Naive B cell (primary cell): ENCODE results near the gene CDH8. TPM values are rescaled to one million over a fixed set of nuclear protein-coding genes. Genes with fewer than 3 reads are reported as not detected.

ENCODE experiments used
- ATAC-seq, 2 donors: fragments of 150-1000 bp; cut with Tn5 transposase; 2 replicates each; pipeline ENCODE4 v1.10.0; 2021; ENCODE audit warnings: low read depth in 2 of 2, mild to moderate bottlenecking in 2 of 2, moderate library complexity in 2 of 2
- DNase-seq: peaks from one replicate; pipeline ENCODE4 v3.0.0; 2022
- H3K27ac Mint-ChIP-seq, 6 donors: one replicate each; pipeline ENCODE4 v1.8.0; 2020 to 2022; ENCODE audit warnings: mild to moderate bottlenecking in 6 of 6, mixed read lengths in 6 of 6, moderate library complexity in 5 of 6, inconsistent platforms in 2 of 6
- H3K27me3 Mint-ChIP-seq, 3 donors: one replicate each; pipeline ENCODE4 v1.8.0; 2021 to 2022; ENCODE audit warnings: mixed read lengths in 3 of 3, mild to moderate bottlenecking in 1 of 3
- H3K36me3 Mint-ChIP-seq, 2 donors: one replicate each; pipeline ENCODE4 v1.8.0; 2020 to 2022; ENCODE audit warnings: mixed read lengths in 2 of 2, inconsistent platforms in 1 of 2, mild to moderate bottlenecking in 1 of 2
- H3K4me1 Mint-ChIP-seq, 3 donors: one replicate each; pipeline ENCODE4 v1.8.0; 2020 to 2022; ENCODE audit warnings: mixed read lengths in 3 of 3, inconsistent platforms in 1 of 3, mild to moderate bottlenecking in 1 of 3, moderate library complexity in 1 of 3
- H3K4me3 Mint-ChIP-seq, 8 donors: one replicate each; pipeline ENCODE4 v1.8.0; 2020 to 2022; ENCODE audit warnings: mild to moderate bottlenecking in 8 of 8, mixed read lengths in 8 of 8, moderate library complexity in 8 of 8, inconsistent platforms in 2 of 8
- H3K9me3 Mint-ChIP-seq, 7 donors: one replicate each; pipeline ENCODE4 v1.8.0; 2020 to 2022; ENCODE audit warnings: mixed read lengths in 7 of 7, mild to moderate bottlenecking in 5 of 7, inconsistent platforms in 2 of 7, moderate library complexity in 1 of 7
- polyA plus RNA-seq, 6 donors: library from polyadenylated mRNA; unstranded; fragments of 300-500 nt; fragmentation: Illumina TruSeq; gene quantifications; one replicate each; pipeline ENCODE4 v1.2.3, GENCODE V29; 2021; ENCODE audit warnings: low read depth in 6 of 6

CDH8 gene
- polyA plus RNA-seq, 6 donors from 2014 or later: not detected

- Mint-ChIP-seq H3K4me1 (no peaks in the 10 kb centered on the region), H3K4me3 (no peak overlapping the region), H3K27me3 (no peaks in the 10 kb centered on the region), H3K36me3 (no peaks in the 10 kb centered on the region), H3K9me3 (peaks cover 0 to 6% (median 2%) of the 10 kb centered on the region in 7 donors), H3K27ac (no peak overlapping the region)
- DNase-seq: no peak
- ATAC-seq: no peak
Measured at GRCh38 chr16:61901689-61902088, 134.5 kb downstream of the CDH8 start.

GRCh38 chr16:61900482-61900881 lies 135.8 kb downstream of the CDH8 start:
- Mint-ChIP-seq H3K36me3 (no peaks in the 10 kb centered on the region), H3K4me3 (no peak overlapping the region), H3K27ac (no peak overlapping the region), H3K4me1 (no peaks in the 10 kb centered on the region), H3K27me3 (no peaks in the 10 kb centered on the region), H3K9me3 (peaks cover 0 to 4% (median 2%) of the 10 kb centered on the region in 7 donors)
- ATAC-seq: no peak
- no peak for DNase-seq

DNA sequence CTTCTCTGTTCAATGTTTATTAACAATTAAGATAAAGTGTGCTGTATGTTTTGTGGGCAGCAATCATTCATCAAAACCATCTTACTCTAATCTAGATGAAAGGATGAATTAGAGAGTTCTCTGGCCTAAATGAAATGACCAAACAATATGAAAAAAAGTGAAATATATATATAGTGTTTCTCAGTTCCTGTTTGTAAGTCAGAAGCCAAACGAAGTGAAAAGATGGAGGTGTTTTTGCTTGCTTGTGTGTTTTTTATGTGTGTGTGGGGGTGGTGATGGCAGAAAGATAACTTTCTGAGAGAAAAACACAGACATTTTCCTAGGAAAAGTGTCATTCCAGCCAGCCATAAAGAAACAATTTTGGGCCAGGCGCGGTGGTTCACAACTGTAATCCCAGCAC lies 138.6 kb downstream of the CDH8 start:
- H3K4me1 Mint-ChIP-seq: no peaks in the 10 kb centered on the region
- no peak overlapping the region for H3K27ac Mint-ChIP-seq
- no peak for ATAC-seq
- no peak overlapping the region for H3K4me3 Mint-ChIP-seq
- no peaks in the 10 kb centered on the region for H3K36me3 Mint-ChIP-seq
- no peaks in the 10 kb centered on the region for H3K27me3 Mint-ChIP-seq
- peaks cover 0 to 5% (median 2%) of the 10 kb centered on the region in 7 donors for H3K9me3 Mint-ChIP-seq
- DNase-seq: no peak

GRCh38 chr16:61892531-61892930 lies 143.7 kb downstream of the CDH8 start:
- Mint-ChIP-seq H3K36me3 (no peaks in the 10 kb centered on the region), H3K27me3 (no peaks in the 10 kb centered on the region), H3K27ac (no peak overlapping the region), H3K9me3 (peaks cover 0 to 8% (median 3%) of the 10 kb centered on the region in 7 donors), H3K4me1 (no peaks in the 10 kb centered on the region), H3K4me3 (no peak overlapping the region)
- DNase-seq (no peak), ATAC-seq (no peak)

DNA sequence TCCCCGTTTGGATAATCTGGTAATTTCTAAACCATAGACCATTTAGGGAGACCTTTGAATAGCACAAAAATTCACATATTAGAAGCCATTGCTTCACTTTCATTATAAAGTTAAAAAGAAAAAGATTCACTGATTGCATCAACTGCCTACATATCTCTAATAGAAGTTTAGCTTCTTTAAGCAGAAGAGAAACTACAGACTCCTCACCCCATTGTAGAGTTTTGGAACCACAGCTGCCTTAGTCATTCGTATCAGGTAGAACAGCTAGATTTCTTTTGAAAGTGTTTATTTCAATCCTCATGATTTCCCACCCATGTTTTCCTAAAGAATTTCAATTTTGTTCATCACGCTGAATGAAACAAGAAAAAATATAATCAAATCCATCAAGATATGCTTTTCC lies 144.8 kb downstream of the CDH8 start:
- H3K4me1 Mint-ChIP-seq: no peaks in the 10 kb centered on the region
- DNase-seq (no peak), ATAC-seq (no peak)
- no peaks in the 10 kb centered on the region for H3K36me3 Mint-ChIP-seq
- no peak overlapping the region for H3K27ac Mint-ChIP-seq
- H3K9me3 Mint-ChIP-seq: peaks cover 0 to 10% (median 5%) of the 10 kb centered on the region in 7 donors
- no peaks in the 10 kb centered on the region for H3K27me3 Mint-ChIP-seq
- H3K4me3 Mint-ChIP-seq: no peak overlapping the region

GRCh38 chr16:61890386-61890785 lies 145.9 kb downstream of the CDH8 start:
- Mint-ChIP-seq H3K27ac (no peak overlapping the region), H3K9me3 (peaks cover 0 to 10% (median 4%) of the 10 kb centered on the region in 7 donors), H3K27me3 (no peaks in the 10 kb centered on the region), H3K4me3 (no peak overlapping the region), H3K36me3 (no peaks in the 10 kb centered on the region), H3K4me1 (no peaks in the 10 kb centered on the region)
- ATAC-seq: no peak
- no peak for DNase-seq

DNA sequence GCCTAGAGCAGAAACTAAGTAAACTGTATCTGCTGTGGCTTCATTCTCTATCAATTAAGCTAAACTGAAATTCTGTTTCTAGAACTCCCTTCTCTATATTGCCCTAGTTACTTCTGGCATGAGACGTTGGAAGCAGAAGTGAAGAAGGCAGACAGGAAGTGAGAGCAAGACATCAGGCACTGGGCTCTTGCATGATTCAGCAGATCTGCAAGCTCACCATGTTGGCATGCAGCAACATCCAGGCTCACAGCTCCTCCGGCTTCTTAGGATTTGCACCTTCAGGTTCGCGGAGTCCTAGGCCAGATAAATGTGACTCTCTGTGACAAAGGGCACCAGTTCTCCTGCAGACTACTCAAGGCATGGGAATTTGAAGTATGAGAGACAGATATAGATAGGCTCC lies 148.3 kb downstream of the CDH8 start:
- DNase-seq (no peak), ATAC-seq (no peak)
- no peaks in the 10 kb centered on the region for H3K4me1 Mint-ChIP-seq
- no peak overlapping the region for H3K27ac Mint-ChIP-seq
- no peaks in the 10 kb centered on the region for H3K27me3 Mint-ChIP-seq
- no peaks in the 10 kb centered on the region for H3K36me3 Mint-ChIP-seq
- no peak overlapping the region for H3K4me3 Mint-ChIP-seq
- H3K9me3 Mint-ChIP-seq: peaks cover 0 to 10% (median 2%) of the 10 kb centered on the region in 7 donors

DNA sequence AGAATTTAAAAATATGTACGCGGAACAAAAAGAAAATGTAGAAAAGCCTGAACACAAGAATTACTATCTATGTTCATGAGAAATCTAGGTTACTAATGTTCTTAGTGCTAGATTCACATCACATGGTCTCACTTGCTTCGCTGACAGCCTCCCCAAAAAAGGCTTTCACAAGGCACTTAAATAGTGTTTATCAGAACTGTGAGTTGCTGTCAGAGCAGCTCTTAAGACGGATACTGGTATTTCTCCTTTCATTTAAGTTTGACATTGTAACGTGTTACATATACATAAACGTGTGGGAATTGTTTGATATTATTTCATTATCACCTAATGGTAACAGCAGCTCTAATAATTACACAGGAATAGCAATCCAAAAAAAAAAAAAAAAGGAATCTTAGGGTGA lies 150.9 kb downstream of the CDH8 start:
- Mint-ChIP-seq H3K9me3 (peaks cover 0 to 20% (median 6%) of the 10 kb centered on the region in 7 donors), H3K4me1 (no peaks in the 10 kb centered on the region), H3K4me3 (no peak overlapping the region), H3K27ac (no peak overlapping the region), H3K27me3 (no peaks in the 10 kb centered on the region), H3K36me3 (no peaks in the 10 kb centered on the region)
- ATAC-seq: no peak
- DNase-seq: no peak

GRCh38 chr16:61879306-61879705 lies 156.9 kb downstream of the CDH8 start:
- H3K27me3 Mint-ChIP-seq: no peaks in the 10 kb centered on the region
- H3K4me3 Mint-ChIP-seq: no peak overlapping the region
- H3K4me1 Mint-ChIP-seq: no peaks in the 10 kb centered on the region
- DNase-seq (no peak), ATAC-seq (no peak)
- no peaks in the 10 kb centered on the region for H3K36me3 Mint-ChIP-seq
- peaks cover 0 to 18% (median 7%) of the 10 kb centered on the region in 7 donors for H3K9me3 Mint-ChIP-seq
- no peak overlapping the region for H3K27ac Mint-ChIP-seq

- Mint-ChIP-seq H3K27ac (no peak overlapping the region), H3K27me3 (no peaks in the 10 kb centered on the region), H3K4me3 (no peak overlapping the region), H3K4me1 (no peaks in the 10 kb centered on the region), H3K9me3 (peaks cover 2 to 18% (median 7%) of the 10 kb centered on the region in 7 donors), H3K36me3 (no peaks in the 10 kb centered on the region)
- DNase-seq (no peak), ATAC-seq (no peak)
Measured at GRCh38 chr16:61877436-61877835, 158.8 kb downstream of the CDH8 start.

- no peaks in the 10 kb centered on the region for H3K27me3 Mint-ChIP-seq
- ATAC-seq: no peak
- H3K9me3 Mint-ChIP-seq: peaks cover 0 to 10% (median 4%) of the 10 kb centered on the region in 7 donors
- no peak overlapping the region for H3K4me3 Mint-ChIP-seq
- no peaks in the 10 kb centered on the region for H3K36me3 Mint-ChIP-seq
- no peak for DNase-seq
- H3K27ac Mint-ChIP-seq: no peak overlapping the region
- no peaks in the 10 kb centered on the region for H3K4me1 Mint-ChIP-seq
Measured at GRCh38 chr16:61872778-61873119, 163.5 kb downstream of the CDH8 start.

GRCh38 chr16:61871837-61872777 lies 164.1 kb downstream of the CDH8 start:
- H3K4me3 Mint-ChIP-seq: no peak overlapping the region
- H3K9me3 Mint-ChIP-seq: peaks cover 0 to 10% (median 2%) of the 10 kb centered on the region in 7 donors
- no peak overlapping the region for H3K27ac Mint-ChIP-seq
- H3K36me3 Mint-ChIP-seq: no peaks in the 10 kb centered on the region
- H3K27me3 Mint-ChIP-seq: no peaks in the 10 kb centered on the region
- DNase-seq (no peak), ATAC-seq (no peak)
- no peaks in the 10 kb centered on the region for H3K4me1 Mint-ChIP-seq

DNA sequence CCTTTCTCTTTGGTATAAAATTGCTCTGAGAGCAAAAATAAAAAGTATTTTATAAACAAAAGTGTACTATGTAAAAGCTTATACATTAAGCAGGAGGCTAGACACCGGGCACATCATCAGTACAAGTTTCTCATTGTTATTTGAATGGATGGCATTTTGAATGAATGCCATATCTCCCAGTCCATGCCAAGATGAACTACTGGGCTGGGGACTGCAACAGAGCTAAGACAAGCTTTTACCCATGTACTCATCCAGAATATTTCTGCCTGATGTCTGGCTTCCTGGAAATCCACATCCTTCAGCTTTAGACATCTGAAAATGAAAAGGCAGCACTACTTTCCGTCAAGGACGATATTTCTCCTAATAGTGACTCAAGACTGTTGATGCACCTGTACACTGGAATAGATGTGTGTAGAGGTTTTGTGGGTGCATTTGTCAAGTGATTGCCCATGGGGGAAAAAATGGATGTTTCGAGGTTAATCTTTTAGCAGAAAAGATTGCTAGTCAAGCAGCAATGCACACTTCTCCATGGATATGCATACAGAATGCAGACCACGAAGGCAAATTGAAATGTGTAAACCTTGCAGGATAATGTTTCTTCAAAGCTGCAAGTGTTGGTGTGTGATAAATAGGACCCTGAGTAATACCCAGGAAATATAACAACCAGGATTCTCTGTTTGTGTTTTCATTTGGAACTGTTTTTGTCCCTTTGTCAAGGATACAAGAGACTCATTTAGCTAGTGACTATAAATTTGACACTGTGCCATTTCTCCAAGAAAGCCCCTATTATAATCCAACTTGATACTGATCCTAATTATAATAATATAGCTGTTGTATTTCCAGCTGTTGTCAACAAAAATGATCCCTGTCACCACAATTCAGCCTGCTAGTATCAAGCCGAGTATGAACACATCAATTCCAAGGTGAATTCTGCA lies 173.8 kb downstream of the CDH8 start:
- Mint-ChIP-seq H3K9me3 (peaks cover 0 to 13% (median 3%) of the 10 kb centered on the region in 7 donors), H3K4me1 (no peaks in the 10 kb centered on the region), H3K27me3 (no peaks in the 10 kb centered on the region), H3K4me3 (no peak overlapping the region), H3K36me3 (no peaks in the 10 kb centered on the region), H3K27ac (no peak overlapping the region)
- DNase-seq: no peak
- no peak for ATAC-seq

GRCh38 chr16:61858988-61859387 lies 177.2 kb downstream of the CDH8 start:
- Mint-ChIP-seq H3K27me3 (no peaks in the 10 kb centered on the region), H3K4me1 (no peaks in the 10 kb centered on the region), H3K36me3 (no peaks in the 10 kb centered on the region), H3K4me3 (no peak overlapping the region), H3K27ac (no peak overlapping the region), H3K9me3 (peaks cover 0 to 13% (median 3%) of the 10 kb centered on the region in 7 donors)
- no peak for DNase-seq
- ATAC-seq: no peak
